Measurements from ENCODE around the gene COMMD9. TPM values are rescaled to one million over a fixed set of nuclear protein-coding genes. Genes with fewer than 3 reads are reported as not detected.

COMMD9 gene
- polyA plus RNA-seq, 3 donors: 105 to 238 (median 235) TPM

DNA sequence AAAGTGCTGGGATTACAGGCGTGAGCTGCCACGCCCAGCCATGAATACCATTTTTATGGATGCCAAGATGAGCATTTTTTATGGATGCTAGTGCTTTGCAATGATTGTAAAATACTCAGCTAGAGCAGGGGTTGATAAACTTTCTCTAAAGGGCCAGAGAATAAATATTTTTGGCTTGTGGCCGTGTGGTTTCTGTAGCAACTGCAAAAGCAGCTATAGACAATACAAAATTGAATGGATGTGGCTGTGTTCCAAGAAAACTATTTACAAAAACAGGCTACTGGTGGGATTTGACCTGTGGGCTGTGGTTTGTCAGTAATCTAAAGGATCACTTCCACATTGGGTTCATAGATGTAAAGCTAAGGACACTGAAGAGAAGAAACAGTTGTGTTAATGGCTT is 56.0 kb downstream of the COMMD9 start:
- no peaks in the 10 kb centered on the region for H3K27me3 ChIP-seq (ENCODE audit: control insufficient read depth in 2 of 2, insufficient read depth in 2 of 2, low read length in 2 of 2)
- Mint-ChIP-seq H3K9me3 (peaks cover 0 to 5% (median 0%) of the 10 kb centered on the region in 7 donors), H3K4me3 (no peak overlapping the region), H3K4me1 (no peaks in the 10 kb centered on the region), H3K27me3 (ENCODE audit: low read depth in 3 of 3) (peaks cover 3 to 9% (median 6%) of the 10 kb centered on the region in 3 donors), H3K36me3 (peaks cover 19 to 20% of the 10 kb centered on the region in 2 donors), H3K27ac (no peak overlapping the region)
- WGBS (ENCODE audit: insufficient coverage): 80% methylated on average over 3 of the region's 3 CpGs
- no peak overlapping the region for H3K4me3 ChIP-seq (replicated peaks in 1 of 3; ENCODE audit: low read depth in 2 of 3, low read length in 3 of 3)
- H3K79me2 ChIP-seq (ENCODE audit: insufficient read depth, low read length): no peaks in the 10 kb centered on the region
- no peak overlapping the region for H3K27ac ChIP-seq (ENCODE audit: low read depth in 1 of 2, low read length in 2 of 2)
- intact Hi-C loops (cut with micrococcal nuclease): no loop called here
- no peaks in the 10 kb centered on the region for H3K4me1 ChIP-seq (ENCODE audit: control insufficient read depth in 1 of 2, insufficient read depth in 2 of 2, low read length in 2 of 2)
- H3K4me2 ChIP-seq (replicated peaks; ENCODE audit: extremely low read depth, low read length, poor library complexity, severe bottlenecking): no peak overlapping the region
- DNase-seq: no peak
- H4K20me1 ChIP-seq (ENCODE audit: insufficient read depth, low read length): no peaks in the 10 kb centered on the region
- no peak overlapping the region for H3K9ac ChIP-seq (ENCODE audit: insufficient read depth, low read length, poor library complexity, severe bottlenecking)
- no peak overlapping the region for H2AFZ ChIP-seq (ENCODE audit: insufficient read depth, low read depth, low read length, poor library complexity, severe bottlenecking)
- H3K36me3 ChIP-seq (replicated peaks in 1 of 2; ENCODE audit: control insufficient read depth in 1 of 2, insufficient read depth in 2 of 2, low read length in 2 of 2): peaks cover 0 to 6% of the 10 kb centered on the region in 2 donors
- no peaks in the 10 kb centered on the region for H3K9me3 ChIP-seq (replicated peaks in 1 of 2; ENCODE audit: control insufficient read depth in 1 of 2, insufficient read depth in 1 of 2, low read length in 2 of 2)
- TF ChIP-seq, protein P1, sequence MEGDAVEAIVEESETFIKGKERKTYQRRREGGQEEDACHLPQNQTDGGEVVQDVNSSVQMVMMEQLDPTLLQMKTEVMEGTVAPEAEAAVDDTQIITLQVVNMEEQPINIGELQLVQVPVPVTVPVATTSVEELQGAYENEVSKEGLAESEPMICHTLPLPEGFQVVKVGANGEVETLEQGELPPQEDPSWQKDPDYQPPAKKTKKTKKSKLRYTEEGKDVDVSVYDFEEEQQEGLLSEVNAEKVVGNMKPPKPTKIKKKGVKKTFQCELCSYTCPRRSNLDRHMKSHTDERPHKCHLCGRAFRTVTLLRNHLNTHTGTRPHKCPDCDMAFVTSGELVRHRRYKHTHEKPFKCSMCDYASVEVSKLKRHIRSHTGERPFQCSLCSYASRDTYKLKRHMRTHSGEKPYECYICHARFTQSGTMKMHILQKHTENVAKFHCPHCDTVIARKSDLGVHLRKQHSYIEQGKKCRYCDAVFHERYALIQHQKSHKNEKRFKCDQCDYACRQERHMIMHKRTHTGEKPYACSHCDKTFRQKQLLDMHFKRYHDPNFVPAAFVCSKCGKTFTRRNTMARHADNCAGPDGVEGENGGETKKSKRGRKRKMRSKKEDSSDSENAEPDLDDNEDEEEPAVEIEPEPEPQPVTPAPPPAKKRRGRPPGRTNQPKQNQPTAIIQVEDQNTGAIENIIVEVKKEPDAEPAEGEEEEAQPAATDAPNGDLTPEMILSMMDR (IDR thresholded peaks at IDR 0.05): no peak

DNA sequence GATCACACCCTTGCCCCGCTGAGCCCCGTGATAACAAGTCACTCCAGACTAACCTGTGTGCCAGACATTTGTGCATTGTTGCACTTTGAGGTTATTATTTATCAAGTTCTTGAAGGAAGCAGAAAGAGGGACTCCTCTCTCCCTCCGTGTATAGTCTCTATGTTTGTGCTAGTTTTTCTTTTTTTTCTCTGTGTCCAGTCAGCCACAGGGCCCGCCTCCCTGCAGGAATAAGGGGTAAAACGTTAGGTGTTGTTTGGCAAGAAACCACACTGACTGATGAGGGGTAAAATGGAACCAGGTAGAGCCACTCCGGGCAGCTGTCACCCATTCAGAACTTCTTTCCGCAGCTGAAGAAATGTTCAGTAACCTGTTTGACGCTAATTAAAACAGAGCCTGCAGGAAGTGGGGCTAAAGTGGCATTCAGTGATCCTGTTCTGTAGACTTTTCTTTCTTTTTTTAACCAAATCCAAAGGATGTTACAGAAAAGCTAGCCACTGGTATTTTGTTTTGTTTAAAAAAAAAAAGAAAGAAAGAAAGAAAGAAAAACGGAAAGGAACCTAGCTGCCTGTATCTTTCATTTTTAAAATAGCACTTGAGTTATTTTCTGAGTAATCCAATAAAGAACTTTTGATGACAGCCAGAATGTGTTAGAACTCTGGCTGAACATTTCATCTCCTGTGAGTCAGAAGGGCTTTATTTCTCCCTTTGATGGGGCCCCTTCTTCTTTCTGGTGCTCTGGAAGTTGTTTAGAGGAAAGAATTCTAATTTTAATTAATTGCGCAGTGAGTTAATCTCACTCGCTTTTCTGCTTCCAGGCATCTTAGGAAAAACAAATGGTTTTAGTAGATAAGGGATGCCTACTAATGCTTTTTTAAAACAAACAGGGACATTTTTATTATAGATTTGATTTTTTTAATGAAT is 58.2 kb downstream of the COMMD9 start:
- H3K4me2 ChIP-seq (replicated peaks; ENCODE audit: extremely low read depth, low read length, poor library complexity, severe bottlenecking): no peak overlapping the region
- Mint-ChIP-seq H3K4me3 (no peak overlapping the region), H3K4me1 (no peaks in the 10 kb centered on the region), H3K27me3 (ENCODE audit: low read depth in 3 of 3) (peaks cover 2 to 6% (median 3%) of the 10 kb centered on the region in 3 donors), H3K36me3 (peaks cover 23% of the 10 kb centered on the region in 2 donors), H3K27ac (no peak overlapping the region), H3K9me3 (peaks cover 0 to 3% (median 0%) of the 10 kb centered on the region in 7 donors)
- DNase-seq: no peak
- intact Hi-C loops (cut with micrococcal nuclease): no loop called here
- TF ChIP-seq, protein P1 (IDR thresholded peaks at IDR 0.05): no peak
- H3K27me3 ChIP-seq (ENCODE audit: control insufficient read depth in 2 of 2, insufficient read depth in 2 of 2, low read length in 2 of 2): no peaks in the 10 kb centered on the region
- H2AFZ ChIP-seq (ENCODE audit: insufficient read depth, low read depth, low read length, poor library complexity, severe bottlenecking): no peak overlapping the region
- H3K9me3 ChIP-seq (replicated peaks in 1 of 2; ENCODE audit: control insufficient read depth in 1 of 2, insufficient read depth in 1 of 2, low read length in 2 of 2): no peaks in the 10 kb centered on the region
- H3K27ac ChIP-seq (ENCODE audit: low read depth in 1 of 2, low read length in 2 of 2): no peak overlapping the region
- no peak overlapping the region for H3K4me3 ChIP-seq (replicated peaks in 1 of 3; ENCODE audit: low read depth in 2 of 3, low read length in 3 of 3)
- no CpG with 5 or more reads among the region's 11 CpGs for WGBS (ENCODE audit: insufficient coverage)
- H3K4me1 ChIP-seq (ENCODE audit: control insufficient read depth in 1 of 2, insufficient read depth in 2 of 2, low read length in 2 of 2): no peaks in the 10 kb centered on the region
- H3K36me3 ChIP-seq (replicated peaks in 1 of 2; ENCODE audit: control insufficient read depth in 1 of 2, insufficient read depth in 2 of 2, low read length in 2 of 2): peaks cover 0 to 16% of the 10 kb centered on the region in 2 donors
- no peak overlapping the region for H3K9ac ChIP-seq (ENCODE audit: insufficient read depth, low read length, poor library complexity, severe bottlenecking)
- H4K20me1 ChIP-seq (ENCODE audit: insufficient read depth, low read length): no peaks in the 10 kb centered on the region
- H3K79me2 ChIP-seq (ENCODE audit: insufficient read depth, low read length): no peaks in the 10 kb centered on the region

All from CD14-positive monocyte (primary cell).